ENCODE data around the gene YARS2.

- TF ChIP-seq FOXM1 (IDR thresholded peaks at IDR 0.05; ENCODE audit: borderline replicate concordance) (no peak), L3MBTL2 (conservative IDR thresholded peaks at IDR 0.05) (no peak), ELF4 (IDR thresholded peaks at IDR 0.05) (no peak), SP1 (IDR thresholded peaks at IDR 0.05) (no peak), SUZ12 (IDR thresholded peaks at IDR 0.05) (no peak), HDGF (IDR thresholded peaks at IDR 0.05; ENCODE audit: borderline replicate concordance) (no peak), NFRKB (IDR thresholded peaks at IDR 0.05) (no peak), BHLHE40 (IDR thresholded peaks at IDR 0.05; ENCODE audit: borderline replicate concordance) (no peak), PKNOX1 (IDR thresholded peaks at IDR 0.05) (no peak), FOXK2 (IDR thresholded peaks at IDR 0.05) (no peak)
These were observed 19.3 kb downstream of the YARS2 start for GRCh38 chr12:32736445-32736844.

Measured in HEK293T (cell line).